ENCODE data around the gene TUBAL3. TPM values are rescaled to one million over a fixed set of nuclear protein-coding genes. Genes with fewer than 3 reads are reported as not detected.

The TUBAL3 gene
- total RNA-seq, 1 donor from 2014 or later = not detected

DNA sequence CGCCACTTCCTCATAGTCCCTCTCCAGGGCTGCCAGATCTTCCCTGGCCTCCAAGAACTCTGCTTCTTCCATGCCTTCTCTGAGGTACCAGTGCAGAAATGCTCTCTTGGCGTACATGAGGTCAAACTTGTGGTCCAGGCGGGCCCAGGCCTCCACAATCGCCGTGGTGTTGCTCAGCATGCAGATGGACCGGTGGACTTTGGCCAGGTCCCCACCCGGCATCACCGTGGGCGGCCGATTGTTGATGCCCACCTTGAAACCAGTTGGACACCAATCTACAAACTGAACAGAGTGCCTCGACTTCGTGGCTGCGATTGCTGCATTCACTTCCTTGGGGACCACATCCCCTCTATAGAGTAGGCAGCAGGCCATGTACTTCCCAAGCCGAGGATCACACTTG lies 11.1 kb downstream of the TUBAL3 start:
- Mint-ChIP-seq H3K27ac (no peak overlapping the region), H3K36me3 (ENCODE audit: low read depth) (peaks cover 3% of the 10 kb centered on the region), H3K4me3 (no peak overlapping the region), H3K4me1 (no peaks in the 10 kb centered on the region), H3K9me3 (peaks cover 27% of the 10 kb centered on the region), H3K27me3 (peaks cover 9% of the 10 kb centered on the region)
- intact Hi-C loops (cut with micrococcal nuclease) = no loop called here
- TF ChIP-seq, protein P1, sequence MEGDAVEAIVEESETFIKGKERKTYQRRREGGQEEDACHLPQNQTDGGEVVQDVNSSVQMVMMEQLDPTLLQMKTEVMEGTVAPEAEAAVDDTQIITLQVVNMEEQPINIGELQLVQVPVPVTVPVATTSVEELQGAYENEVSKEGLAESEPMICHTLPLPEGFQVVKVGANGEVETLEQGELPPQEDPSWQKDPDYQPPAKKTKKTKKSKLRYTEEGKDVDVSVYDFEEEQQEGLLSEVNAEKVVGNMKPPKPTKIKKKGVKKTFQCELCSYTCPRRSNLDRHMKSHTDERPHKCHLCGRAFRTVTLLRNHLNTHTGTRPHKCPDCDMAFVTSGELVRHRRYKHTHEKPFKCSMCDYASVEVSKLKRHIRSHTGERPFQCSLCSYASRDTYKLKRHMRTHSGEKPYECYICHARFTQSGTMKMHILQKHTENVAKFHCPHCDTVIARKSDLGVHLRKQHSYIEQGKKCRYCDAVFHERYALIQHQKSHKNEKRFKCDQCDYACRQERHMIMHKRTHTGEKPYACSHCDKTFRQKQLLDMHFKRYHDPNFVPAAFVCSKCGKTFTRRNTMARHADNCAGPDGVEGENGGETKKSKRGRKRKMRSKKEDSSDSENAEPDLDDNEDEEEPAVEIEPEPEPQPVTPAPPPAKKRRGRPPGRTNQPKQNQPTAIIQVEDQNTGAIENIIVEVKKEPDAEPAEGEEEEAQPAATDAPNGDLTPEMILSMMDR (IDR thresholded peaks at IDR 0.05) = no peak
- ChIA-PET POLR2A (no interaction called here), CTCF (no interaction called here)
- ATAC-seq (ENCODE audit: low read depth) (no peak), DNase-seq (no peak)

DNA sequence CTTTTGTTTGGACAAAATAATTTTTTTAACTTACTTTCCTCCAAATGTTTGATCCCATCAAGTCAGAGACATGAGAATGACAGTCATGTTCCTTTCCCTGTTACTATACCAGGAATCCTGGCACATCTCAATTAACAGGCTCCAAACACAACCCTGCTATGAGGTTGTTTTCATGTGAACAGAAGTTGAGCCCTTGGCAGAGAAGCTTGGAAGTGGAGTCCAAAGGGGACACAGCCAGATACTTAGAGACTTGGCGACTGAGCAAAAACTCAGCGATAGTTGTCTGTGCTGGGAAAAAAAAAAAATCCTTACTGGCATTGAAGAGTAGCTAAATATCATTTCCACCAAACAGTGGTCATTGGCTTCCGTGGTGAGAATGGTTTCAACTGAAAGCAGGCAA lies 12.8 kb downstream of the TUBAL3 start:
- POLR2A ChIA-PET = no interaction called here
- Mint-ChIP-seq H3K4me3 (no peak overlapping the region), H3K36me3 (ENCODE audit: low read depth) (peaks cover 3% of the 10 kb centered on the region), H3K27me3 (peaks cover 1% of the 10 kb centered on the region), H3K4me1 (no peaks in the 10 kb centered on the region), H3K9me3 (peaks cover 31% of the 10 kb centered on the region), H3K27ac (no peak overlapping the region)
- DNase-seq (no peak), ATAC-seq (ENCODE audit: low read depth) (no peak)
- TF ChIP-seq, protein P1 (IDR thresholded peaks at IDR 0.05) = no peak
- intact Hi-C loops (cut with micrococcal nuclease) = no loop called here
- CTCF ChIA-PET = no interaction called here

DNA sequence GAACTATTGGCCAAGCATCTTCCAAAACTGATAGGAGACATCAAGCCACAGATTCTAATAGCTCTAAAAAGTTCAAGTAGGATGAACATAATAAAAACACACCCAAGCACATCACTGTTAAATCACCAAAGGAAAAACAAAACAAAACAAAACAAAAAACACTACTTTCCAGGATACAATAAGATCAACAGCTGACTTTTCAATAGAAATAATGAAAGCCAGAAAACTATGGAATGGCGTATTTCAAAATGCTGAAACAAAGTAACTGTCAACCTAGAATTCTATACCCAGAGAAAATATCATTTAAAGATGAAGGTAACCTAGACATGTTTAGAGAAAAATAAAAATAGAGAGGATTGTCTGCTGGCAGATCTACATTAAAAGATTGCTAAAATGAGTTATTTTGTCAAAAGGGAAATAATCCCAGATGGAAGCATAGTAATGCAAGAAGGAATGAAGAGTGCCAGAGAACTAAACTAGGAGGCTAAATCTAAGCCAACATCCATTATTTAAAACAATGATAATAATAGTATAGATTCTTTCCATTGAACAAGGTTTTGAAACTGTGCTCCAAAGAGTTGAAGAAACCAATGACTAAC lies 13.9 kb downstream of the TUBAL3 start:
- DNase-seq (no peak), ATAC-seq (ENCODE audit: low read depth) (no peak)
- H3K36me3 Mint-ChIP-seq (ENCODE audit: low read depth) = peaks cover 3% of the 10 kb centered on the region
- TF ChIP-seq, protein P1 (IDR thresholded peaks at IDR 0.05) = no peak
- H3K4me1 Mint-ChIP-seq = no peaks in the 10 kb centered on the region
- H3K27me3 Mint-ChIP-seq = peaks cover 1% of the 10 kb centered on the region
- H3K27ac Mint-ChIP-seq = no peak overlapping the region
- intact Hi-C loops (cut with micrococcal nuclease) = no loop called here
- peaks cover 31% of the 10 kb centered on the region for H3K9me3 Mint-ChIP-seq
- ChIA-PET POLR2A (no interaction called here), CTCF (no interaction called here)
- no peak overlapping the region for H3K4me3 Mint-ChIP-seq

DNA sequence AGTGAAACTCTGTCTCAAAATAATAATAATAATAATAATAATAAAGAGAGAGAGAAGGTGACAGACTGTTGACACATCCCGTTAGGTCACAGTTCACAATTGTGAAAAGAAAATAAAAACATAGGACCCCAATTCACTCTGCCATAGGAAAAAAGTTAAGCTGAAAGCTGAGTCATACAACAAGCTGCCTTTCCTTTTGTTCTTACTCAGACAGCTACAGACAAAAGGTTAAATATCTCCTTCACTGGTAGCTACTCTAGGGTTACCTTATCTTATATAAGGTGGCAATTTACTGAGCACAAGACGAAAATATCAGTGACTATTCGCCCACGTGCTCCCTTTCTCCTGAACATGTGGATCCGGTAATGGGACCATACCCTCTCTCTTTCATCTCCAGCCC lies 17.5 kb downstream of the TUBAL3 start:
- Mint-ChIP-seq H3K4me1 (no peaks in the 10 kb centered on the region), H3K9me3 (peaks cover 31% of the 10 kb centered on the region), H3K27me3 (no peaks in the 10 kb centered on the region), H3K36me3 (ENCODE audit: low read depth) (peaks cover 3% of the 10 kb centered on the region), H3K27ac (no peak overlapping the region), H3K4me3 (no peak overlapping the region)
- TF ChIP-seq, protein P1 (IDR thresholded peaks at IDR 0.05) = no peak
- CTCF ChIA-PET = no interaction called here
- no peak for ATAC-seq (ENCODE audit: low read depth)
- POLR2A ChIA-PET = no interaction called here
- no peak for DNase-seq
- intact Hi-C loops (cut with micrococcal nuclease) = no loop called here

DNA sequence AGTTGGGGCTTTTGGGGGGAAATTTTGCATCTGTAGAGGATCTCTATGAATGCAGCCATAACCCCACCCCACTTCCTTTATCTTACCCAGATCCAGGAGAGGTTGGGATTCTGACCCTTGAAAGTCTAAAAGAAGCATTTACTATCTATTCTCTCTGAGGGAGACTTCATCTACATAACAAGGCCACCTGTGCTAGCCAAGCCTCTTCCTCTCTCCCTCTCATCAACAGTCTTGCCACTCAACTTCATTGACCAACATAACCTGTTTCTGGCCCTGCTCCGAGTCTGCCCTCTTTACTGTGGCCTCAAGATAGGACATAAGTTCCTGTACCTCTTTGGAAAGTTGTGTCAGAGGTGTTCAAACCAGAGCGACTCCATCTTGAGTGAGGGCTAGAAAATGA lies 19.4 kb downstream of the TUBAL3 start:
- ATAC-seq (ENCODE audit: low read depth) = no peak
- Mint-ChIP-seq H3K4me1 (no peaks in the 10 kb centered on the region), H3K9me3 (peaks cover 14% of the 10 kb centered on the region), H3K36me3 (ENCODE audit: low read depth) (no peaks in the 10 kb centered on the region), H3K27ac (no peak overlapping the region), H3K27me3 (no peaks in the 10 kb centered on the region), H3K4me3 (no peak overlapping the region)
- ChIA-PET CTCF (no interaction called here), POLR2A (no interaction called here)
- TF ChIP-seq, protein P1 (IDR thresholded peaks at IDR 0.05) = no peak
- intact Hi-C loops (cut with micrococcal nuclease) = loop anchor here (2.0 kb wide), 1 partner anchor 570 kb away; no protein-coding TSS in a partner anchor
- no peak for DNase-seq

All from activated B cell treated with CpG ODN at 0.5 μM for 24 hours (primary cell).